H1 (cell line): ENCODE results near the gene SPATA33. TPM values are rescaled to one million over a fixed set of nuclear protein-coding genes. Genes with fewer than 3 reads are reported as not detected.

Experiments
- CHD1 ChIP-seq: IDR thresholded peaks from 2 replicates; pipeline ENCODE4 v1.6.1; 2012; ENCODE audit warnings: low read depth, low read length, improper control_type of control experiment
- FOSL1 ChIP-seq: IDR thresholded peaks from 2 replicates; pipeline ENCODE4 v1.6.1; 2011; ENCODE audit warnings: mild to moderate bottlenecking, low read depth, low read length, moderate library complexity; ENCODE audit not compliant: insufficient read depth
- JUN ChIP-seq: IDR thresholded peaks from 2 replicates; pipeline ENCODE4 v1.6.1; 2011; ENCODE audit warnings: low read depth, mild to moderate bottlenecking, improper control_type of control experiment, low read length
- SAP30 ChIP-seq: fragments of 300-600 bp; sonication (generic); IDR thresholded peaks from 2 replicates; pipeline ENCODE4 v1.7.1; 2012; ENCODE audit warnings: low read length, moderate library complexity, mild to moderate bottlenecking, inconsistent platforms; ENCODE audit not compliant: insufficient read depth, insufficient replicate concordance
- SP4 ChIP-seq: IDR thresholded peaks from 2 replicates; pipeline ENCODE4 v1.6.1; 2012; ENCODE audit warnings: low read length, inconsistent platforms
- polyA plus RNA-seq, 7 experiments: library from polyadenylated mRNA; depleted of rRNA in 3 of 7; stranded (reverse) in 5 of 7; unstranded in 2 of 7; fragments of >200 nt in 5 of 7; fragments of 200-250 nt in 2 of 7; gene quantifications; 1 replicate in 5 of 7; 2 replicates in 1 of 7; 4 replicates in 1 of 7; pipeline versions ENCODE4 v1.2.1 to v1.2.3, GENCODE V29; 2011 to 2013; ENCODE audit warnings: missing spikeins in 2 of 7, mixed read lengths in 2 of 7
- total RNA-seq: library from RNA; stranded (reverse); fragmentation: NEBNext Ultra II Directional; extraction: Animal tissue kit (Norgen Biotek cat#: 25700); gene quantifications from 2 replicates; pipeline ENCODE4 v1.2.1, GENCODE V29; 2021
- TF ChIP-seq, protein P1 (sequence below), 3 experiments: IDR thresholded peaks; 1 replicate in 2 of 3; 2 replicates in 1 of 3; pipeline versions ENCODE4 v1.5.1 to v1.6.1; 2011; ENCODE audit warnings: low read length in 3 of 3, mild to moderate bottlenecking in 3 of 3, inconsistent platforms in 2 of 3, low read depth in 1 of 3, moderate library complexity in 1 of 3; ENCODE audit not compliant: insufficient read depth in 1 of 3; ENCODE audit errors: control extremely low read depth in 1 of 3
- TF ChIP-seq, protein P2 (sequence below): IDR thresholded peaks from 2 replicates; pipeline ENCODE4 v1.6.1; 2012; ENCODE audit warnings: inconsistent platforms

The SPATA33 gene
- total and polyA plus RNA-seq, 2 of the 8 experiments (the other 6 are each of a cell fraction or from before 2014, with no cell fraction given): 5.4 to 16.9 TPM

DNA sequence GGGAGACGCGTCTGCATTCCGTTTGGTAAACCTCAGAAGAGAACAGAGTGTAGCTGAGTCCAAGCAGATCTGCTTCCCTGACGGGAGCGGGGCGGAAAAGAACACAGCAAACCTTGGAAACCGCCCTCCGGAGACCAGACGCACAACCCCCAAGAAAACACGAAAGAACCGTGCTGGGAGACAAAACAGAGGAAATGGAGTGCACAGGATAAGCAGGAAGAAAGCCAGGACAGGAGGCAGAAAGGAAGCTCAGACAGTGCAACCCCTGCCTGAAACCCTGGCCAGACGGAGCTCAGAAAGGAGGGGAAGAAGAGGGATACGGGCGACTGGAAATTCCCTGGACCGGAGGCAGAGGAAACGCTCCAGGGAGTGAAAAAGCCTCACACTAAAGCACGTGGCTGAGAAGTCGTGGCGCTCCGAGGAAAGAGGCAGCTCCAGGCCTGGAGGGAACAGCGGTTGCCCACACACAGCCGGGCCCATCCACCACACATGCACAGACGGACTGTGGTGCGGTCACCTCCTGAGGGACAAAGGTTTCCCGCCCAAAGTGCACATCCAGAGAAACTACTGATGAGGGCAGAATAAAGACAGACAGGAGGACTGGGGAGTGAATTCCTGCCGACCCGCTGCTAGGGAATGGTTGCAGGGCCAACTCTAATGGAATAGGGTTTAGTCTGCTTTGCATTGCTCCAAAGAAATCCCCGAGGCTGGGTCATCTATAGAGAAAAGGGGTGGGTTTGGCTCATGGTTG is 34.0 kb upstream of the SPATA33 start (continued):
- TF ChIP-seq, protein P1, sequence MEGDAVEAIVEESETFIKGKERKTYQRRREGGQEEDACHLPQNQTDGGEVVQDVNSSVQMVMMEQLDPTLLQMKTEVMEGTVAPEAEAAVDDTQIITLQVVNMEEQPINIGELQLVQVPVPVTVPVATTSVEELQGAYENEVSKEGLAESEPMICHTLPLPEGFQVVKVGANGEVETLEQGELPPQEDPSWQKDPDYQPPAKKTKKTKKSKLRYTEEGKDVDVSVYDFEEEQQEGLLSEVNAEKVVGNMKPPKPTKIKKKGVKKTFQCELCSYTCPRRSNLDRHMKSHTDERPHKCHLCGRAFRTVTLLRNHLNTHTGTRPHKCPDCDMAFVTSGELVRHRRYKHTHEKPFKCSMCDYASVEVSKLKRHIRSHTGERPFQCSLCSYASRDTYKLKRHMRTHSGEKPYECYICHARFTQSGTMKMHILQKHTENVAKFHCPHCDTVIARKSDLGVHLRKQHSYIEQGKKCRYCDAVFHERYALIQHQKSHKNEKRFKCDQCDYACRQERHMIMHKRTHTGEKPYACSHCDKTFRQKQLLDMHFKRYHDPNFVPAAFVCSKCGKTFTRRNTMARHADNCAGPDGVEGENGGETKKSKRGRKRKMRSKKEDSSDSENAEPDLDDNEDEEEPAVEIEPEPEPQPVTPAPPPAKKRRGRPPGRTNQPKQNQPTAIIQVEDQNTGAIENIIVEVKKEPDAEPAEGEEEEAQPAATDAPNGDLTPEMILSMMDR (IDR thresholded peaks at IDR 0.05; ENCODE audit: control extremely low read depth in 1 of 3, insufficient read depth in 1 of 3, low read depth in 1 of 3, low read length in 3 of 3): 0 out of 4 replicates have a peak, but pooled peaks of 1 of the 3 experiments have one; percentile 0
- TF ChIP-seq SAP30: no peak
- TF ChIP-seq CHD1: no peak
- TF ChIP-seq, protein P2, sequence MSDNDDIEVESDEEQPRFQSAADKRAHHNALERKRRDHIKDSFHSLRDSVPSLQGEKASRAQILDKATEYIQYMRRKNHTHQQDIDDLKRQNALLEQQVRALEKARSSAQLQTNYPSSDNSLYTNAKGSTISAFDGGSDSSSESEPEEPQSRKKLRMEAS: peak; percentile 91
- TF ChIP-seq FOSL1: no peak
- no peak for TF ChIP-seq JUN
- no peak for TF ChIP-seq SP4
